ENCODE results near the gene TRIP4.
"Not testable (repeated sequence)": the region's sequence is repeated elsewhere in the genome, so short reads cannot be mapped to it uniquely, and the experiment has no call there.

The TRIP4 gene

GRCh38 chr15:64493641-64494040, 106.0 kb downstream of the TRIP4 start:
- TF ChIP-seq CTCF (IDR thresholded peaks at IDR 0.05; ENCODE audit: extremely low read depth, insufficient read depth, missing control alignments) = no peak
- in situ Hi-C loops (cut with MboI; ENCODE audit: low pct_unique_long_range_greater_than_20kb, low sequenced_read_pairs, unreplicated experiment) = no loop called here
- no peak for DNase-seq (ENCODE audit: low spot score)

- in situ Hi-C loops (cut with MboI; ENCODE audit: low pct_unique_long_range_greater_than_20kb, low sequenced_read_pairs, unreplicated experiment); DNase-seq (ENCODE audit: low spot score): not testable (repeated sequence)
Observed at GRCh38 chr15:64495968-64496367, 108.3 kb downstream of the TRIP4 start.

GRCh38 chr15:64500695-64501395, 113.2 kb downstream of the TRIP4 start:
- no peak for DNase-seq (ENCODE audit: low spot score)
- in situ Hi-C loops (cut with MboI; ENCODE audit: low pct_unique_long_range_greater_than_20kb, low sequenced_read_pairs, unreplicated experiment) = no loop called here
- TF ChIP-seq CTCF (IDR thresholded peaks at IDR 0.05; ENCODE audit: extremely low read depth, insufficient read depth, missing control alignments) = no peak

DNA sequence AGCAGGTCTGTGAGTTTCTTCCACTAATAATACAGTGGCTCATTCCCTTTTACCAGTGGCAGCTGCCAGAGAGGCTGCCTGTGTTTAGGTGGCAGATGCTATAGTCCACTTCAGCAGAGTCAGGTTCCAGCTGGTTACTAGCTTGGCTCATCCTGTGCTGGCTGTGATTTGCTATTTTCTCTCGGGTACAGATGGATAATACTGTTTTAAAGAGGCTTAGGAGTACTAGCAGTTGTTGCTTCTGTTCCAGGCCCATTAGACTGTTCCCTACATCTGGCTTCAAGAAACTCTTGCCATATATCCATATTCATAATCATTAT, 113.7 kb downstream of the TRIP4 start:
- DNase-seq (ENCODE audit: low spot score) = no peak

GRCh38 chr15:64502151-64502550, 114.5 kb downstream of the TRIP4 start:
- in situ Hi-C loops (cut with MboI; ENCODE audit: low pct_unique_long_range_greater_than_20kb, low sequenced_read_pairs, unreplicated experiment) = no loop called here
- DNase-seq (ENCODE audit: low spot score) = no peak
- no peak for TF ChIP-seq CTCF (IDR thresholded peaks at IDR 0.05; ENCODE audit: extremely low read depth, insufficient read depth, missing control alignments)

More for the DNA sequence above, 113.7 kb downstream of the TRIP4 start:
- in situ Hi-C loops (cut with MboI; ENCODE audit: low pct_unique_long_range_greater_than_20kb, low sequenced_read_pairs, unreplicated experiment) = no loop called here
- TF ChIP-seq CTCF (IDR thresholded peaks at IDR 0.05; ENCODE audit: extremely low read depth, insufficient read depth, missing control alignments) = no peak

GRCh38 chr15:64502551-64502950, 114.9 kb downstream of the TRIP4 start:
- no peak for DNase-seq (ENCODE audit: low spot score)
- TF ChIP-seq CTCF (IDR thresholded peaks at IDR 0.05; ENCODE audit: extremely low read depth, insufficient read depth, missing control alignments) = no peak
- in situ Hi-C loops (cut with MboI; ENCODE audit: low pct_unique_long_range_greater_than_20kb, low sequenced_read_pairs, unreplicated experiment) = no loop called here

DNA sequence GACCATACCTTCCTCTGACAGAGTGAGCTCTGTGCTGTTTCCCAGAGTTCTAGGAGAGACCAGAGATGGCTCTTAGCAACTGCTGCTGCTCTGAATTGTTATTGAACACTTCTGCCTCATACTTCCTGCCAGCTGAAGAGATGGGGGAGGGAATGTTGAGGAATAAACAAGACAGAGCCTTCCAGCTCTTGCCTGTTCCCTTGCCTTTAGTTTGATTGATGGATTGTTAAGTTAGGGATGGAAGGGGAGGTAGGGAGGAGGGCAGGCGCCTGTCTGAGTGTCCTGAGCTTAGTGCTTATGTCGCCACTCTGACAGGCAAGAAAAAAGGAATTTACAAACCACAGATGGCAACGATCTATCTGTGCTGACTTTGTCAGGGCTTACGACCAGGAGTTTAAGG, 115.6 kb downstream of the TRIP4 start:
- no peak for DNase-seq (ENCODE audit: low spot score)
- TF ChIP-seq CTCF (IDR thresholded peaks at IDR 0.05; ENCODE audit: extremely low read depth, insufficient read depth, missing control alignments) = no peak
- in situ Hi-C loops (cut with MboI; ENCODE audit: low pct_unique_long_range_greater_than_20kb, low sequenced_read_pairs, unreplicated experiment) = no loop called here

Measured in GM13977 (cell line).